ENCODE results near the gene SLC12A2.

The SLC12A2 gene

DNA sequence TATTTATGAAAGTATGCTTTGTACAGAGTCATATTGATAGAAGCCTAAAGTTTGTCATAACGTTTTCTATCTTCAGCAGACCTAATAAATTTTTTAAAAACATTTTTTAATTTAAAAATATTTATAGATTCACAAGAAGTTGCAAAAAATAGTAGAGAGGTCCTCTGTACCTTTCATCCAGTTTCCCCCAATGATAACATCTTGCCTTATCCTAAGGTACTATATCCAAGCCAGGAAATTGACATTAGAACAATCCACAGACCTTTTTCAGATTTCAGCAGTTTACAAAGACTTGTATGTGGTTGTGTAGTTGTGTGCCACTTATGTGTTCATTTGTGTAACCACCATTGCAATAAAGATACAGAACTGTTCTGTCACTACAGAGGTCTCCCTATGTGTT, 88.5 kb downstream of the SLC12A2 start:
- DNase-seq (ENCODE audit: low spot score): no peak

DNA sequence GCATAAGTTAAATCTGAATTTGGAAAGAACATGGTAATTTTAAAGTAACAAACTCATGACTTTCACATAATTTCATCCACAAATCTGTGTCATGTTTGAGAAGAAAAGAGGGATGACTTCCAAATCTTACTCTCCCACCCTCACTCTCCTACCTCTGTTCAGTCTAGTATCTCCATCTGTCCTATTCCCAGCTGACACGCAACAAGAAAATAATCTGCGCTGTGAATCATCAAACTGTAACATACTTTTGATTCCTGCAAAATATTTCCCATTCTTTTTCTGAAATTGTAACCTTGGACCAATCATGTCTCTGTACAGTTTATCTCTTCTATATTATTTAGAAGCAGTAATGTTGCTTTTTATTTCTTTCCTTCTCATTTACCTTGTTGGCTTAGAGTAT, 91.4 kb downstream of the SLC12A2 start:
- no peak for DNase-seq (ENCODE audit: low spot score)

DNA sequence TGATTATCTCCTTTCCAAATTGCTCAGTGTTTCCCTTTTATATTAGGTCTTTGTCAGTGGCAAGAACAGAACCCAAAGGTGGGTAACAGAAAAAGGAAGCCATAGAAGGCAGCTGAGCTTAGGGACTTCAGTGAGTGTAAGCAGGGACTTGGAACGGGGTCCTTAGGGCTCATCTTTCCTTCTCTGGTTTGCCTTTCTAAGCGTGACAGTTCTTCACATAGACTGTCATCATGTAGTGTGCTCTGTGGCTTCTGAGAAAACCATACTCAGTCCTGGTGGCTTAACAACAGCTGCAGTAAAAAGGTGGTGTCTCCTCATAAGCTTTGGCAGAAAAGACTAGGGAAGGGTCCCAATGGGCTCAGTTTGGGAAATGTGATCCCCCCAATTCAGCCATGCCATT, 108.8 kb downstream of the SLC12A2 start:
- no peak for DNase-seq (ENCODE audit: low spot score)

DNA sequence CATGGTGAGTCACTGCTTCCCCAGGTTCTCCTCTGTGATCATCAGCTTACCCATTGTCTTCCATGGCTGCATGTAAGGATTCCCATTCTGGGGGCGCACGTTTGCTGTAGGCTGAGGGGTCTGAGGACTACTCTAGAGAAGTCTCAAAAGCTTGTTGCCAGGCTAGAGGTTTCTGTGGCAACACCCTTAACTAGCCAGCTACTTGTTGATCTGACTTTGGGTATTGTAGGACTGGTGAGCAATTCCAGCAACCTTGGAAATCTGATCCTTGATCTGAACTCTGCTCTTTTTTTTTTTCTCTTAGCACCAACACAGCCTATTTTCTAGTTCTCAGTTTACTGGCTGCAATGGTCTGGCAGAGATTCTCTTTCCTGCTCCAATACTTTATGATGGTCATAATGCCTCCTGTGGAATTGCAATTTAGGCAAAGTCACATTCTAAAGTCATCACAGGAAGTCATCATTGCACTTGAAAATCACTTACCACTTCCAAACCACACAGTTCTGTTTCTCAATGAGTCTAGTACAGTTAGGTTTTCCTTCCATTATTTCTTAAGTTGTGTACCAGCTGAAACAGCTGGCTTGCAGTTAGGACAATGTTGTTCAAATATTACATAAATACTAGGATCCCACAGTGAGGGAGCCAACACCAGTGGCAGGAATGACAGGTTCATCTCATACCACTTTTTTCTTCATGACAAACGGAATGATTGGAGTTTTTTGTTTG, 110.3 kb downstream of the SLC12A2 start:
- no peak for DNase-seq (ENCODE audit: low spot score)

DNA sequence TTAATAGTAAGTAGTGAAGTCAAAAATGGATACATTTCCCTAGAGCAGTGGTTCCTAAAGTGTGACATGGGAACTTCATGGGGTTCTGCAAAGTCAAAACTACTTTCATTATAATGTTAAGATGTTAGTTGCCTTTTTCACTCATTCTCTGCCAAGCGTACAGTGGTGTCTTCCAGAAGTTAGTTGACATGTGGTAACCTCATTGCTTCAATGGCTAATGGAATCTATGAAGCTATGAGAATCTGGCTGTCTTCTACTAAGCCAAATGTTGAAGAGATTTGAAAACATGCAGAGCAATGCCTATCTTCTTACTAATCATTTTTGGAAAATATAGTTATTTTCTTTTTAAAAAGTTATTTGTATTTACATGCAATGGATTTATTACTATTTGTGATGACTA, 111.8 kb downstream of the SLC12A2 start:
- DNase-seq (ENCODE audit: low spot score): no peak

DNA sequence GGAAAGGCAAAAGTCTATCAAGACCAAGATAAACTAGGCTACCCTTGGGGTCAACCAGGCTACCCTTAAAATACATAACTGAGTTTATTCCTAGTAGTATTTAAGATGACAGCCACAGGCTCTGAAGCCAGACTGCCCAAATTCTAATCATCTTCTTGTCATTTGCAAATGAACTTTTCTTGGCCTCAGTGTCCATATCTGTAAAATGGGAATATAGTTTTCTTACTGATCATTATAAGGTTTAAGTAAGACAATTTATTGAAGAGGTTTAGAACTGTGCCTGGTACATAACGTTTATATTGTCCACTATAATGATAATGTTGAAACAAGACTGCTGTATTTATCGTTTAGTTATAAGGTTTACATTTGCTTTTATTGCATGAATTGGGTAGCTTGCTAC, 112.5 kb downstream of the SLC12A2 start:
- DNase-seq (ENCODE audit: low spot score): no peak

DNA sequence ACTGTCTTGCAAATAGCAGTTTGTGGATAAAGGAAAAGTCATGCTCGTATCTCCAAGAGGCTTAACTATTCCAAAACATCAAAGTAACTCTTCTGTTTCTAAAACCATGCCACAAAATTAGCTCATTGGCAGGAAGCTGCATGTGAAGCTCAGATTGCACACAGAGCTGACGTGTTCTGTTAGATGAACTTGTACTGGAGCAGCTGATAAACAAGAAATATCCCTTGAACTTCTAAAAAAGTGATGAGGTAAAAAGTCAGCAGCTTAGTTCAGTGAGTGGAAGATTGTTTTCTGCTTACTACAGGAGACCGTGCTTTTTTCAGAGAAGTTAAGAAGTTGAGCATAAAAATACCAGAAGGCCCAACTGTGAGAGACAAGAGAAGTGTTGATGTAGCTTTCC, 113.2 kb downstream of the SLC12A2 start:
- DNase-seq (ENCODE audit: low spot score): no peak

DNA sequence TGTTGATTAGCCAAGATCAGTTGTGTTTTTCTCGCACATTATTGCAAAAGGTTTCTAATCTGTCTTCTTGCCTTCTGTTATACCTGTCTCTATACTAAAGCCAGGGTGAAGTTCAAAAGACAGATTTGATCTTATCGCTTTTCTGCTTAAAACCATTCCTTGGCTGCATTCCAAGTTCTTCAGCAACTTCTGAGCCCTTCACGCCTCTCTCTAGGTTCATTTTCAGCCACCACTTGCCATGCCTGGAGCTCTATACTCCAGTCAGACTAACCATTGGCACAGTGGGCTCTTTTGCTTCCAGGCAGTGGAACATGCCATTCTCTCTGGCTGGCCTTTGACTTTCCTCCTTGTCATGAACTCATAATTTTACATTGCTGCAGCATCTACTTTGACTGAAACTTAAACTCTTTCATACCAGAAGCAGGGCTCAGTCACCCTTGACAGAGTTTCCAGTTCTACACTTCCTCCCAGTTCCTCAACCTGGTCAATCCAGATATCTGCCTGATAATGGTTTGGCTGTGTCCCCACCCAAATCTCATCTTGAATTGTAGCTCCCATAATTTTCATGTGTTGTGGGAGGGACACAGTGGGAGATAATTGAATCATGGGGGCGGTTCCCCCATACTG, 114.4 kb downstream of the SLC12A2 start:
- DNase-seq (ENCODE audit: low spot score): peak; percentile 37

DNA sequence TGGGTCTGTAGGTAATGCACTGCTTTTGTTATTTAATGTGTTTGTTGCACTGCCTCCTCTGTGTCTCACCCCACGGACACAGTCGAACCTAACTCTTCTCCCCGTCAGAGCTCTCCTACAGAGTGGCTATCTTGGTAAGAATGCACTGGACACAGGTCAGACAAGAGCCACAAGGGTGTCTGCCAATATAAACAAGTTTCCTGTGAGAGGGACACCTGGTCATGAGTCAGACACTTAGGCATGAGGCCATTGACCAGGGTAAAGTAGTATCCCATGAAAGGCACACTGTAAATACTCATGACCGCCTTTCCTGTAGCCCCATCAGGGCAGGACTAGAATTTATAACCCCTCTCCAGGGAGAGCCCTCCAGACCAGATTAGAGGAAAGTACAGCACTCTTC, 115.5 kb downstream of the SLC12A2 start:
- peak; percentile 93 for DNase-seq (ENCODE audit: low spot score)

DNA sequence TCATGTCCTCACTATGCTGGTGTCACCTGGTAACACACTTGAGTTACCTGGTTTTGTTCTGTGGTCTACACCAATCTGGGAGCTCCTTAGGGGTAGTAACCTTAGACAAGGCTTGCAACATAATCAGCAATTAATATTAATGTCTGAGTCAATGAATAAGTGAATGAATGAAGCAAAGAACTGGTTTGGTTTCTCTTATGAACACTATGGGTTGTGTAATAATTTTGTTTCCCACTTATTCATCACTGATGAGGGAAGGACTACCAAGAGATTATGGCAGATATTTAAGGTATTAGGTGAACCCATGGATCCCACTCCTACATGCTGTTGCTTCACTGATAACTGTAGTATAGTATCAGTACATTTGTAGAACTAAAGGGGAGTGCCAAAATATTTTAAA, 116.0 kb downstream of the SLC12A2 start:
- DNase-seq (ENCODE audit: low spot score): no peak

DNA sequence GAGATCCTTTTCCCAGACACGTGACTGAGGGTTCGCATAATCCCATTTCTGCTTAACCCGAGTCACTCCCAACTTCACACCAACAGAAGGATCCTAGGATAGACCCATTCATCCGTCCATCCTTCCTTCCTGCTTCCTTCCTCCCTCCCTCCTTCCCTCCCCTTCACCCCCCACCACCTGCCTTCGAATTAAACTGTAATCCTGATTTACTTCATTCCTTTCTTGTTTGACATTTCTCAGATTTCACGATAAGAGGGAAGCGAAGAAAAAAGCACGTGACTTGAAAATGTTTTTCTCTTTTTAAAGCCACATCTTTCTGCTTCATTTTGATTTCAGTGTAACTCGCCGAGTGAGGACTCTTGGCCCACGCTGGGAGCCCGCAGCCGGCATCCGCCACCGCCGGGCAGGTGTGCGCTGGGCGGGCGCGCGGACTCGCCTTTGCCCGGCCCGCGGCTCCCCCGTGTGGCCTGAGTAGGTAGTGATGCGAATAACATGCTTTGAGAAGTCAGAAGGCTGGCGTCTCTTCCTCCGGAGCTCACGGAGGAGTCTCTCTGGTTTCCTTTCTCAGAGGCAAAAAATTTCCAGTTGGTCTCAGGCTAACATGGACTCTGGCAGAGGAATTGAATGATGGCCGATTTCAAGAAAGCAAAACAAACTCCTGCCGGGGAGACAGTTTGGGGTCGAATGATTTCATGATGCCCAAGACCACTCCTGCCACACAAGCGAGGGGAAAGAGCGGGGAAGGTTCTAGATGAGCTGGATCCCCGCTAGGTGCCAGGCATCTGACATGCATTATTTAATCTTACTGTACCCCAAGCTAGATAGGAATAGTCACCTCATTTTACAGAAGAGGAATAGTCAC, 117.7 kb downstream of the SLC12A2 start:
- peak; percentile 80 for DNase-seq (ENCODE audit: low spot score)

DNA sequence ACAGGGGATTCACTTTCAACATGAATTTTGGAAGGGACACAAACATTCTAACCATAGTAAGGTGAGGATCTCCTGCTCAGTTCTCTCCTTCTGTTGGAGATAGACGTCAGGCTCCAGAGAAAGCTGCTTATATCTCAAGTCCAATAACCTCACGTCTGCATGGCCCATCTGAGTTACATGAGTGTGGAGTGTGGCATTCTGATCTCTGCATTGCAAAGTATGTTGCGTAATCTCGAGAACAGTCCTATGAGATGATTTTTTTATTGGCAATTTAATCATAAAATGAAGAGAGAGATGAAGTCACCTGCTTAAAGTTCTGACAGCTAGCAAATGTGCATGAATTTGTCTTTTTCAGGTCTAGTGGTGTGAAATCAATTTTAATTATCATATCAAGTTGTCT, 118.8 kb downstream of the SLC12A2 start:
- no peak for DNase-seq (ENCODE audit: low spot score)

DNA sequence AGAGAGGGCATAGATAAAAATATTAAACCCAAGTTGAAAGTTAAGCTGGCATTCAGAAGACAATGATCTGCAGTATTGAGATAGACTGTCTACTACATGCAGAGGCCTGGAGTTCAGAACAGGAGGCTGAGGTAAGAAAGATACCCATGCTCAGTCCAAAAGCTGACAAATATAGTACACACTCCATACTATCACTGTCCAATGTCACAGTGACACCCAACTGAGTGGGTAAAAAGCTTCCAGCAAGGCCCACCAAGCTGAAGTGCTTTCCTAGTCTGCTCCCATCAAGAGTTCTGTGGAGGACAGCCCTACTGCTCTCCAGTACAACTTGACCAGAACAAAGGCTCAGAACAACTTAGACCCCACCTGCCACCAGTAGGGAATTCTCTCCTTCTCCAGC, 124.9 kb downstream of the SLC12A2 start:
- DNase-seq (ENCODE audit: low spot score): no peak

DNA sequence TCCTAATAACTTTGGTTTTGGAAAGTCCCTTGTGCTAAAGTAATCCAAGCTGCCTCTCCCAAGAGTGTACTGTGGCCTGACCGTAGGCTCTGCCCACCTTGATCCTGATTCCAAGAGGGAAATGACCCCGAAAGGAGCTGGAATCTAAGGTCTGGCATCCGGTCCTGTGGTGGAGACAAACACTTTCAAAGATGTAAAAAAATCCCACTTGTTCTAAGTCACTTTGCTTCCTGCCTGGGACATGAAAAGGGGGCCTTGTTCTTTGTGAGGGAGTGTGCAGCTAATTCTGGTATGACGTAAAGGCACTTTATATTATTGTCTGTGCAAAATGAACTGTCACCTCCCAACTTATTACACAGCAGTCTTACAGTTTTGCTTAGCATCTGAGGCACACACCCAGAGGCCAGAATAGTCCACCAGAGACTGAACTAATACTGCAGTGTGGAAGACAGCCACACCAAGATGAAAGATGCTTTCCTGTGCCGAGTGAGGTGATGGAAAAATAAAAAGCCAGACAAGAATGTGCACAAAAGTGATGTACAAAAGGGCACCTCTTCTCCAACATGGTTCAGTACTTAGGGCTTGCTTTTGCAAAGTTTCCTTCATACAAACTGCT, 128.7 kb downstream of the SLC12A2 start:
- DNase-seq (ENCODE audit: low spot score): peak; percentile 25

DNA sequence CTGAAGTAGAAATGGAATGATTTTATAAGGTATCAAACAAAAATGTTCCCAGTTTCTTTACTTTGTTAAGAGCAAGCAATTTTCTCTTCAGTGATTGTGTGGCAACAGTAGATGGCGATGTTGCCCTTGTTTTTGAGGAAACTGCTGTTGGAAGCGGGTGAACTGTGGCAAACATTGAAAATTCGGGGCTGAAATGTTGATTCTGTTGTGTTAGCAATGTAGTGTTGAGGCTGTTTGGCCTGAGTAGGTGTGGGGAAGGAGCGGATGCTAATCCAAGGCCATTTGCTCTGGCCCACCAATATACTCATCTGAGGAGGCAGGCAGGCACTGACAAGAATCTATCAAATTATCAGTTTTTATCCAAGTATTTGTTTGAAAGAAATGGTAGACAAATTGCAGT, 129.8 kb downstream of the SLC12A2 start:
- DNase-seq (ENCODE audit: low spot score): peak; percentile 72

DNA sequence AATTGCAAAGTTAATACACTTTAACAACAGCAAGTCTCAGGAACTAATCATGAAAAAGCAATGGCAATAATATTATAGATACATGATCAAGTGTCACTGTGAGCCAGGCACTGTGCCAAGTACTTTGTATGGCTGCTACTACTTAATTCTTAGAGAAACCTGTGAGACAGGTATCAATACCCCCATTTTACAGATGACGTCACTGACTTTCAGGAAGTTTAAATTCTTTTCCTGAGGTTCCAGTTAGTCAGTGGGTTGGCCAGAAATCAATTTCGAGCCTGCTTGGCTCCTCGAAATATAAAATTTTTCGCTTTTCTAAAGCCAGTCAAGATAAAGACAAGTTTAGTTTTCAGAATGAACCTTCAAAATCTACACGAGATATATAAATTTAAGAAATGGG, 130.3 kb downstream of the SLC12A2 start:
- DNase-seq (ENCODE audit: low spot score): no peak

DNA sequence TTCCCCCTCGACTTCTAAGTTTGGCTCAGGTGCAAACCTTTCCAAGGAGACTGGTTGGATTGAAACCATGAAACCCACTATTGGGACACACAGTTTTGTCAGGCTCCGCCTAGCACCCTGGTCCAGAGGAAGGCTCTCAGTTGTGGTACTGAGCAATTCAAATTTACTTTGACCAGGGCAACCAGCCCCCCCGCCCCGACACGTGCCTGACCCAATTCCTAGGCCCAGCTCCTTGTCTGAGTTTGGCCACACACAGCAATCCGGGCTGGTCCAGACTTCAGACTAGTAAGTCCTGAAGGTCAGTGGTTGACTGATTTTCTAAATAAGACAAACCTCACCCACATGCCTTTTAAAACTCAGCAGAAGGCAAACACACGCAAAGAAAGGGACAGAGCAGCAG, 132.7 kb downstream of the SLC12A2 start:
- DNase-seq (ENCODE audit: low spot score): no peak

DNA sequence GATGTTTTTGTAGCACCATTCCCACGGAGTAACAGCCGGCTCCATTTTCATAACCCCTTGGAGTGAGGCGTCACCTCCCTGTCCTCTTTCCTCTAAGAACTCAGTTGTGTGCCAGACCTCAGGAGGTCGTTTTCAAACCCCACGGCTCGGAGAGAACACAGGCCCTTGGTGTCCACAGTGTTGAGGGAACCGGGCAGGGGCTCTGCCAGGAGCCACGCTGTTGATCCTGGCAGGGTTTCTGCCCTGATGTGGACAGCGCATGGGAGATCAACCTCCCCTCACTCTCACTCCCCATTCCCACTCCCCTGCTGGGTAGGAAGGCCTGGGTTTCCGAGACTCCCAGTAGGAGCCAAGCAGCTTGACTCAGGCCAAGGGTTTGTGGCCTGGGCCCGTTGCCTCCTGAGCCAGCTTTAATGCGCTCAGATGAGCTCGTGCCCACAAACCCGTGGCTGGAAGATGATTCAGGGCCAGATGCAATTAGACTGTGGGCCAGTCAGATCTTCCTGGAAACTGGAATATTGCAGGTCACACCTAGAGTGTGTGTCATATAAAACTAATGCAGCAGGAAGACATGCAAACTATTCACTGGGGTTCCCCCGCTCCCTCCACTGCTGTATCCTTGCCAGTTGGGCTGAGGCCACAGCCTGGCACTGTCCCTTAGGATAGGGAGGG, 133.4 kb downstream of the SLC12A2 start:
- peak; percentile 97 for DNase-seq (ENCODE audit: low spot score)

DNA sequence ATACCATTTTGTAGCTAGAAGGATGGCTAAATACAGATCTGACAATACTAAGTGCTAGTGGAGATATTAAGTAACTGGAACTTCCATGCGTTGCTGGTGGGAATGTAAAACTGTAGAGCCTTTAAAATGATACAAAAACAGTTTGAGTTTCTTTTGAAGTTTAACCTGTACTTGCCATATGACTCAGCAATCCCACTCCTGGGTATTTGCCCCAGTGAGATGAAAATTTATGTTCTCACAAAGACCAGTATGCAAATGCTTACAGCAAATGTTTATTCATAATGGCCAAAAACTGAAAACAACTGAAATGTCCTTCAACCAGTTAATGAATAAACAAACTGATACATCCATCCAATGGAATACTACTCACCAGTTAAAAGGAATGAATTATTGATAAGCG, 137.3 kb downstream of the SLC12A2 start:
- DNase-seq (ENCODE audit: low spot score): no peak

DNA sequence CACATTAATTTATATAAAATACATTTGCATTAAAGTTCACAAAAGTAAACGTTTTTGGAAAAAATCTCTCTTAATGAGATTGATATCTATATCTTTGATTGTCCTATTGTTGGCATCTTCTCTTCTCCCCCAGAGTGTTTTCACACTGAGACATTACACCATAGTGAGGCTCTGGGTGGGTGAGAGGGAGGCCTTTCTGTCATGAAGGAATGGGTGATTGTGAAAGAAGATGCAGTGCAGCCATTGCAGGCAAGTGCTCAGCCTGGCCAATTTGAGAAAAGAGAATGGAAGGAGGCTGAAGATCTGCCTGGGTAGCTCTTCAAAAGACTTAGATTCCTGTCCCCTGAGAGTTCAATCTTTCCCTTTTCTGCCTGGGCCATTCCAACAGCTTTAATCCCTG, 140.8 kb downstream of the SLC12A2 start:
- DNase-seq (ENCODE audit: low spot score): no peak

DNA sequence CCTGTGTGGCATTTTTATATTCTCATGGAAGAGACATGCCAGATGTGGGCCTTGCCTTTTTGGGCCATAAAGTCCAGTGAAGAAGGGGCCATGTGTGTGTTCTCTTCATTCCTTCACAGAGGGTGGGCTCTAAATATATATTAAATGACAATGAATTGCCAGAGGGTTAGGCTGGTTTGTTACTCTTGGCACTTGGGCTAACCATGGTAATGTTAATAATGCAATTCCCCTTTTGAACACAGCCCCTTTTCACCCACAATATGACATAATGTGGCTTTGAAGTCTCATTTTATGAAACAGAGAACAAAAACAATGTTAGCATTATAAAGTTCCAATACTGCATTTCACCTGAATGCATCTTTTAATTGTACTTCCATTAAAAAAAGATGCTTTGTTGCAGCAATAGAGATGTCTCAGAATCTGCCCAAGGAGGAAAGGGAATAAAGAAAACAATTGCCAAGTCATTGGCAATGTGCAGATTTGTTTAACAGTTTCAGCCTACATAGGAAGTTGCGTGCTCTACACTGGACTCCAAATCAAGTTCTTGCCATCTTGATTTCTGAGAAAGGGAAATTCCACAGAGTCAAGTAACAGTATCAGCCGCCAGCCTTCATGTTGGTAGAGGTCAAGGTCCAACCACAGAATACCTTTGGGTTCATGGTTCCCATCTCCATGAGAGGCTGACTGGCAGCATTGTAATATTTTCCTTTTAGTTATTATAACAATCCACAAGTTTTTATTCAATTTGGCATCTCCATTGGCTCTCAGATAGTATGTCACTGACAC, 141.9 kb downstream of the SLC12A2 start:
- DNase-seq (ENCODE audit: low spot score): peak; percentile 27
